ENCODE measurements around the gene STMN3. TPM values are rescaled to one million over a fixed set of nuclear protein-coding genes. Genes with fewer than 3 reads are reported as not detected.

The STMN3 gene
- total RNA-seq, 1 donor from 2014 or later = 1.5 TPM

- DNase-seq (ENCODE audit: low spot score) (no peak), ATAC-seq (no peak)
Observed at GRCh38 chr20:63592661-63593060, 60.6 kb downstream of the STMN3 start.

- DNase-seq (ENCODE audit: low spot score) = no peak
- ATAC-seq = no peak
Observed at GRCh38 chr20:63591786-63592355, 61.4 kb downstream of the STMN3 start.

GRCh38 chr20:63591147-63591533 lies 62.1 kb downstream of the STMN3 start:
- ATAC-seq = no peak
- DNase-seq (ENCODE audit: low spot score) = no peak

- DNase-seq (ENCODE audit: low spot score) = no peak
Observed at GRCh38 chr20:63590218-63591146, 62.7 kb downstream of the STMN3 start.

More at GRCh38 chr20:63590218-63591146, 62.7 kb downstream of the STMN3 start:
- no peak for ATAC-seq

Other genes starting within 250 kb of the STMN3 start
- not detected for gene KCNQ2, start 180.8 kb downstream of the STMN3 start, total RNA-seq
- 0.73 TPM for gene EEF1A2, start 154.3 kb downstream of the STMN3 start, total RNA-seq
- gene PPDPF, start 132.7 kb downstream of the STMN3 start, total RNA-seq = 88.0 TPM
- 12.0 TPM for gene PTK6, start 116.0 kb downstream of the STMN3 start, total RNA-seq
- not detected for gene SRMS, start 105.7 kb downstream of the STMN3 start, total RNA-seq
- not detected for gene FNDC11, start 99.3 kb downstream of the STMN3 start, total RNA-seq
- 18.1 TPM for gene HELZ2, start 79.2 kb downstream of the STMN3 start, total RNA-seq
- gene GMEB2, start 26.3 kb downstream of the STMN3 start, total RNA-seq = 4.5 TPM
- gene RTEL1, start 4.9 kb upstream of the STMN3 start, total RNA-seq = 13.8 TPM
- gene TNFRSF6B, start 43.2 kb upstream of the STMN3 start, total RNA-seq = 0.40 TPM
- gene ARFRP1, start 54.6 kb upstream of the STMN3 start, total RNA-seq = 23.6 TPM
- 64.1 TPM for gene ZGPAT, start 54.6 kb upstream of the STMN3 start, total RNA-seq
- gene LIME1, start 83.2 kb upstream of the STMN3 start, total RNA-seq = 122 TPM
- 195 TPM for gene SLC2A4RG, start 86.4 kb upstream of the STMN3 start, total RNA-seq
- gene ZBTB46, start 177.8 kb upstream of the STMN3 start, total RNA-seq = 4.7 TPM
- not detected for gene ABHD16B, start 208.1 kb upstream of the STMN3 start, total RNA-seq
- gene TPD52L2, start 211.8 kb upstream of the STMN3 start, total RNA-seq = 17.3 TPM
- gene DNAJC5, start 241.7 kb upstream of the STMN3 start, total RNA-seq = 17.8 TPM